ENCODE results near the gene ETS1. TPM values are rescaled to one million over a fixed set of nuclear protein-coding genes. Genes with fewer than 3 reads are reported as not detected.

Gene ETS1, protein sequence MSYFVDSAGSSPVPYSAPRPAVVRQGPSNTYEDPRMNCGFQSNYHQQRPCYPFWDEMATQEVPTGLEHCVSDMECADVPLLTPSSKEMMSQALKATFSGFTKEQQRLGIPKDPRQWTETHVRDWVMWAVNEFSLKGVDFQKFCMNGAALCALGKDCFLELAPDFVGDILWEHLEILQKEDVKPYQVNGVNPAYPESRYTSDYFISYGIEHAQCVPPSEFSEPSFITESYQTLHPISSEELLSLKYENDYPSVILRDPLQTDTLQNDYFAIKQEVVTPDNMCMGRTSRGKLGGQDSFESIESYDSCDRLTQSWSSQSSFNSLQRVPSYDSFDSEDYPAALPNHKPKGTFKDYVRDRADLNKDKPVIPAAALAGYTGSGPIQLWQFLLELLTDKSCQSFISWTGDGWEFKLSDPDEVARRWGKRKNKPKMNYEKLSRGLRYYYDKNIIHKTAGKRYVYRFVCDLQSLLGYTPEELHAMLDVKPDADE
- total RNA-seq, result 22.5 TPM

DNA sequence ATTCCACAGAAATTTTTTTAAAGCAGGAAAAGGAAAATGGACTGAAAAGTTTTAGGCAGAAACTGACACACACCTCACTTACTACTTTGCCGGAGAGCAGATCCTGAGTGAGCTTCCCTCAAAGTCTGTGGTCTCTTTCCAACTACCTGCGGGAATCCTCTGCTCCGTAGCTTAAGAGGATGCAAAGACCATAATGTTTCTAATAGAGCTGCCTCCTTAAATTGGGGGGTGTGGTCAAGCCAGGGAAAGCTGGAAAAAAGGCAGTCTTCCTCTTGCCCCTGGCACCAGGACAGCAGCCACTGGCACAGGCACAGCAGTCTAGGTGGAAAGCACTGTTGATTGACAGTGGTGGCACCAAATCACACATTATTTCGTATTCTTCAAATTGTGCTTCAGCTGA, at the start of gene ETS1:
Gene ETS1 (minus strand): TSS at position 144 of the 400 bp plus-strand sequence. CDS start 14,428 bp downstream, outside the sequence.

Small RNA genes lying within 50 kb of the gene (small RNA-seq; reads per million reads assigned to genes)
- gene MIR6090 (ENCODE audit: low replicate concordance), result not detected

Other genes starting within 250 kb of the ETS1 start
- gene FLI1, start 106.5 kb upstream of the ETS1 start, total RNA-seq, result 5.6 TPM